ENCODE data around the gene ZNF141. TPM values are rescaled to one million over a fixed set of nuclear protein-coding genes. Genes with fewer than 3 reads are reported as not detected.

Gene ZNF141
- total and polyA plus RNA-seq, 2 of the 8 experiments (the other 6 are each of a cell fraction or from before 2014, with no cell fraction given) = 8.5 to 50.8 TPM

GRCh38 chr4:288891-289290 is 48.7 kb upstream of the ZNF141 start:
- ChIA-PET POLR2A (ENCODE audit: partially characterized antibody) (interaction anchor here (0.7 to 3.2 kb wide), 3 partner anchors 16 to 49 kb away, joined by 3 to 15 read pairs (median 12); partner anchors contain the start of genes ZNF141 and ZNF732), CTCF (ENCODE audit: partially characterized antibody) (interaction anchor here (0.8 kb wide), 1 partner anchor 44 kb away, joined by 3 read pairs; no protein-coding TSS in a partner anchor)
- no peak overlapping the region for H3K27ac ChIP-seq (ENCODE audit: low read depth, low read length)
- peaks cover 20 to 93% of the 10 kb centered on the region in 2 experiments for H3K79me2 ChIP-seq (ENCODE audit: control insufficient read depth in 1 of 2, insufficient read depth in 2 of 2, low read length in 2 of 2)
- no peak overlapping the region for H3K23ac ChIP-seq (ENCODE audit: insufficient read length)
- H3K4ac ChIP-seq (replicated peaks; ENCODE audit: insufficient read length, low read depth, low read length) = no peak overlapping the region
- no peak overlapping the region for H2AK5ac ChIP-seq (ENCODE audit: low read depth, low read length)
- H3K23me2 ChIP-seq (ENCODE audit: low read depth, low read length) = no peaks in the 10 kb centered on the region
- H3K27me3 ChIP-seq (replicated peaks in 1 of 4; ENCODE audit: control insufficient read depth in 3 of 4, extremely low read depth in 1 of 4, insufficient read depth in 3 of 4, low read length in 3 of 4) = no peaks in the 10 kb centered on the region
- no peak overlapping the region for H3K56ac ChIP-seq (replicated peaks; ENCODE audit: insufficient read length, low read depth, low read length)
- no peak overlapping the region for H3K18ac ChIP-seq (ENCODE audit: extremely low read depth, low read length)
- H3K9ac ChIP-seq (replicated peaks in 1 of 4; ENCODE audit: extremely low read depth in 1 of 4, low read depth in 3 of 4, low read length in 3 of 4) = no peak overlapping the region
- WGBS, 2 experiments (ENCODE audit: extremely low coverage in 1 of 2, insufficient coverage in 1 of 2, insufficient read length in 1 of 2, insufficient replicate concordance in 2 of 2, low coverage in 1 of 2, low lambda C conversion rate in 2 of 2, missing lambda C conversion rate in 1 of 2) = 97% methylated on average over 2 of the region's 2 CpGs; no CpG with 5 or more reads in 1 of the 2 experiments
- H3K4me1 ChIP-seq (replicated peaks in 1 of 4; ENCODE audit: control insufficient read depth in 3 of 4, insufficient read depth in 4 of 4, low read length in 3 of 4) = no peaks in the 10 kb centered on the region
- FAIRE-seq (no peak), DNase-seq (ENCODE audit: low read depth in 1 of 2, low spot score in 2 of 2) (no peak)
- peaks cover 15 to 22% of the 10 kb centered on the region in 2 experiments; a peak in 3 of 4 replicates for H3K9me3 ChIP-seq (ENCODE audit: insufficient read depth in 2 of 2, low read depth in 1 of 2, low read length in 1 of 2)
- H3K4me3 ChIP-seq (ENCODE audit: extremely low read depth in 1 of 4, insufficient read depth in 2 of 4, low read depth in 3 of 4, low read length in 4 of 4) = no peak overlapping the region
- no peak overlapping the region for H2BK12ac ChIP-seq (ENCODE audit: low read depth, low read length)
- no peak overlapping the region for H2BK15ac ChIP-seq (ENCODE audit: low read length)
- H2BK120ac ChIP-seq (replicated peaks; ENCODE audit: low read depth, low read length) = no peak overlapping the region
- H4K91ac ChIP-seq (replicated peaks; ENCODE audit: insufficient read length, low read length) = no peak overlapping the region
- H4K20me1 ChIP-seq (replicated peaks in 1 of 2; ENCODE audit: control insufficient read depth in 1 of 2, insufficient read depth in 2 of 2, low read length in 2 of 2) = no peaks in the 10 kb centered on the region
- H3K36me3 ChIP-seq (ENCODE audit: control insufficient read depth in 2 of 4, insufficient read depth in 4 of 4, low read length in 3 of 4) = peaks cover 0 to 22% (median 11%) of the 10 kb centered on the region in 4 experiments; a peak in 4 of 8 replicates
- no peak overlapping the region for H2BK5ac ChIP-seq (ENCODE audit: low read depth, low read length)
- H4K8ac ChIP-seq (ENCODE audit: extremely low read depth, insufficient read depth, low read length) = no peak overlapping the region
- H2BK20ac ChIP-seq (ENCODE audit: low read length) = no peak overlapping the region
- H3K4me2 ChIP-seq (ENCODE audit: insufficient read depth in 1 of 2, low read depth in 2 of 2, low read length in 2 of 2) = no peak overlapping the region
- H2AFZ ChIP-seq (ENCODE audit: low read length) = no peak overlapping the region
- no peak overlapping the region for H4K5ac ChIP-seq (ENCODE audit: insufficient read length, low read depth, low read length)
- peaks cover 5% of the 10 kb centered on the region; the same call in 1 of the 2 replicates for H3K79me1 ChIP-seq (ENCODE audit: low read depth, low read length)
- no peak overlapping the region for H3K14ac ChIP-seq (ENCODE audit: insufficient read length)

Data from H1 (cell line).